Endometrium (tissue), 2 donors: ENCODE data around the gene TMEM238.
"Not testable (repeated sequence)": the region's sequence is repeated elsewhere in the genome, so short reads cannot be mapped to it uniquely, and the experiment has no call there.

Source experiments
- FAIRE-seq: peaks from 2 replicates; lab custom pipeline; 2012; peaks lifted over from hg19 to GRCh38; lab: Jason Lieb, UNC
- donor health status: control.
- donor health status: control.

Gene TMEM238, protein sequence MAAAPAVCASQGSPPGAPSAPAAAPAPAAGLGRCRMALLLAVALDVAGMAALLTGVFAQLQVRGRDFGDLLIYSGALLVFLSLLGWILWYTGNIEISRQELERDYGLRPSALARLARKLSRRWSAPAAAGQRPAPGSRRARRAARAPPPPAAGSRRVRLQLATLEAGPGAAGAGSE

DNA sequence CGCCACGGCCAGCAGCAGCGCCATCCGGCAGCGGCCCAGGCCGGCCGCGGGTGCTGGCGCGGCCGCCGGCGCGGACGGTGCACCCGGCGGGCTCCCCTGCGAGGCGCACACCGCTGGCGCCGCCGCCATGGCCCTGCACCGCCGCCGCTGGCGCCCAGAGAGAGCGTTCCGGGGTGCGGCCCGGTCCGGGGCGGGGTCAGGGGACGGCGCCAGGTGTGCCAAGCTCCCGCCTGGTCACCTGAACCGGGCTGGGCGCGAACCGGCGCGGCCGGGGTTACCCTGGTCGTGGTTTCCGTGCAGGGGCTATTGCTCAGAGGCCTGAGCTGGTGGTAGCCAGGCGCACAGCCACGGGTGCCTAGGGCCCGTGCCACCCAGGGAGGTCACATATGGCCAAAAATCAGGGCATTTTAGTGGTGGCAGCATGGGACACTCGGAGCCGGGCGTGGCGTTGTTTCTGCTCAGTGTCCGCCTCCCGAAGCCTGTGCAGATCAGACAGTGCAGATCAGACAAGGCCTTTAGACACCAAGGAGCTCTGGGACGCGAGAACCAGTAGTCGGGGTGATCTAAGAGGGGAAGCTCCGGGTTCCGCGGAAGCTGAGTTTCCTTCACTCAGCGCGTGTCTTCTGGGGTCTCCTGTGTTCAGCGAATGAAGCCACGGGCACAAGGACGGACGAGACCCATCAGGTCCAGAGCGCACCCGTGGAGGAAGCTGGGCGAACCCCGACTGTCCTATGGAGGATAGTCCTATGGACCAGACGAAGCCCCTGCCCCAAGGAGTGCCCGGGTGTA is at the start of gene TMEM238:
Gene TMEM238, minus strand, starts transcription at position 162 of the 789 bp plus-strand sequence. Its CDS starts 33 bp downstream, at position 129.
- no peak for FAIRE-seq

DNA sequence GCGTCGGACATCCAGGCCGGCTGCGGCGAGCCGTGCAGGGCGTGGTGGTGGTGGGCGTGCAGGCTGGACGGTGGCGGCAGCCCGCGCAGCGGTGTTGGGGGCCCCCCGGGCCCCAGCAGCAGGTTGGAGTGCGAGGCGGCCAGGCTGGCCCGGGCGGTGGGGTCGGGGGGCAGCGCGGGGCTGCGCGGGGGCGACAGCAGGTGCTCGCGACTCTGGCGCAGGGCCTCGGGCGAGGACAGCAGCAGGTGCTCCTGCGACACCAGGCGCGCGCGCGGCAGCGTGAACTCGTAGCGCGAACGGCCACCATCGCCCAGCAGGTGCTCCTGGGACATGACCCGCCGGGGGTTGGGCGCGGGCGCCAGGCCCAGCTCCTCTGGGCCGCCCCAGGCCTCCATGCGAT is 49.2 kb upstream of the TMEM238 start:
- no peak for FAIRE-seq

DNA sequence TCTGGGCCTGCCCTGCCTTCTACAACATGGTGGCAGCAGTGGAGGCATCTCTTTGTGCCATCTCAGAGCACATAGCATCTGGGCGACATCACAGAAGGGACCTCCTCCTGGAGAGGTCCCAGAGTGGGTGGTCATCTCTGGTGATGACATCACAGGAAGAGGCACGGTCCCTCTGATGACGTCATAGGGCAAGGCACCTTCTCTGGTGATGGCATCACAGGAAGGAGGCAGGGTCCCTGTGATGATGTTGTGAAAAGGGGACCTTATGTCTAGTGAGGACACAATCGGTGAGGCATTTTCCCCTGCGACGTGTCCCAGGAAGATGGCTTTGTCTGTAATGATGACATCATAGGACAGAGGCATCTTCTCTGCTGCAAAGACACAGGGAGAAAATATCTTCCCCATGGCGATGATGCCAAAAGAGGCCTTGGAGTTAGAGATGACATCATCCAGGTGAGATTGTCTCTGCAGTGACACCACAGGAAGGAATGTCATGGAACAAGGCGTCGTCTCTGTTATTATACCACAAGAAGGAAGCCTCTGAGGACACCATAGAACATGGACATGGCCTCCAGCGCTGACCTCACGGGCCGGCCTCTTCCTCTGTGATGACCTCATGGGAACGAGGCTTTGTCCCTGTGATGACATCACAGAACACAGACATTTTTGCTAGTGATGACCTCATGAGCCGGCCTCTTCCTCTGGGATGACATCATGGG is 48.3 kb upstream of the TMEM238 start:
- no peak for FAIRE-seq

DNA sequence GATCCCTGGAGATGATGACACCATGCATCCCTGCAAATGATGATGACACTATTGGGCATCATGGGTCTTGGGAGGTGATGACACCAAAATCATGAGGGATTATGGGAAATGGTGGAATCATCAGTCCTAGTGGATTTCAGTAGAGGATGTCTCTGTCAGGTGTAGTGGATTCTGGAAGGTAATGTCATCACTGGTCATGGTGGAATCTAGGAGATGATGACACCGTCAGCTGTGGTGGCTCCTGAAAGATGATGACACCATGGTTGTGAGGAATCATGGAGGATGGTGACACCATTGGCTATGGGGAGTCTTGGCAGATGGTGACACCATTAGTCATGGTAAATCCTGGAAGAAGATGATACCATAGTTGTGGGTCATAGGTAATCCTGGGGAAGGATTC is 47.1 kb upstream of the TMEM238 start:
- no peak for FAIRE-seq

DNA sequence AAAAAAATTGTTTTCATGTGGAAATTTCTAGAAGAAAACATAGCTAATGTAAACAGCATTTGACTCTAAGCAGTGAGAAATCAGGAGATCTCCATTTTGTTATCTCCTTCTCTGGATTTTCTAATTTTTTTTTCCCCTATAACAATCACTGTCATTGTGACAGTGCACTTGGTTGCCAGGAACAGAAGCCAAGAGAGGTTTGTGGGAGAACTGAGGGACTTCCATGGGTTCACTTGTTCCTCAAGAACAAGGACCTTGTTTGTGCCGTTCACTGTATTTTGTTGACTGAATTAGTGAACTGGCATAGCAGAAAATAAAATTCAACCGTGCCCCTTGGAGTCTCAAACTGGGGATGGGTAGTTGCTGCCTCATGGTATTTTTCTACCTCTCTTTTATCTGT is 42.0 kb upstream of the TMEM238 start:
- FAIRE-seq = no peak

DNA sequence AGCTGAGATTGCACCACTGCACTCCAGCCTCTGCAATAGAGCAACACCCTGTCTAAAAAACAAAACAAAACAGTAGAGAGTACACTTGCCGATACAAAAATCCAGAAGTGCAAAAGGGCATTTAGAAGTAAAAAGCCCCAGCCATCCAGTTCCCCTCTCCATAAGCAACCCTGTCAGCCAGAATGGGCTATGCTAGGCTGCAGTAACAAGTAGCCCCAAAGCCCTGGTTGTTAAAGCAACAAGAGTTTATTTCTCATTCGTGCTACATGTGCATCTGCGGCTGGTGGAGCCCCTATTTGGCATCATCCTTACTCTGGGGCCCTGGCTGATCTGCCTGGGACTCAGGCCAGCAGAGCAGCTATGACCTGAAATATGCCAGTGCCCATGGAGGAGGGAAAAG is 40.4 kb upstream of the TMEM238 start:
- FAIRE-seq = no peak

DNA sequence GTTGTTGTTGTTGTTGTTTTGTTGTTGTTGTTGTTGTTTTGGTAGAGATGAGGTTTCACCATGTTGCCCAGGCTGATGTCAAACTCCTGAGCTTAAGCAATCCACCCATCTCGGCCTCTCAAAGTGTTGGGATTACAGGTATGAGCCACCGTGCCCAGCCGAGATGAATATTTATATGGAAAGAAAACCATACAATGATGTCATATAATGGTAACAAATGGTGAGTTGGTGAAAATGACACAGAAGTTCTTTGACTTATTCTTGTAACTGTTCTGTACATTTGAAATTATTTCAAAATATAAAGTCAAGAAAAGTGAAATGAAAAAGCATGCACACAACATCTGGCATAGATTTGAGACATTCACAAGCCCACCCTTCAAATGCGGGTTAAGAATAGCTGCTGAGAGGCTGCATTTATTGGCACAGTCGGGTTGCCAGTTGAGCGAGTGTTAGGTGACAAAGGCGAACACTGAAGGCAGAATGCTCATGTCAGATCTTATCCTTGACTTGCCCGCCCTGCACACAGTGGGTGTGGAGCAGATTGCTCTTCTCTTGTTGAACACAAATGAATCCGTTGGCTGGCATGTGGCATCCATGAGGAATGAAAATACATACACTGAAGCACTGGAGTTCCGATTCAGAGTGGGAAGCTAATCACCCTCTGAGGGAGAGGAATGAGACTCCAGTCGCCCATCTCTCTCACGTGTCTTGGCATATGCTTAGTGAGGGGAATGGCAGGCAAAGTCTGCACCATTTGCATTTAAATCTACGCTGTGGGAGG is 39.3 kb upstream of the TMEM238 start:
- FAIRE-seq = no peak

DNA sequence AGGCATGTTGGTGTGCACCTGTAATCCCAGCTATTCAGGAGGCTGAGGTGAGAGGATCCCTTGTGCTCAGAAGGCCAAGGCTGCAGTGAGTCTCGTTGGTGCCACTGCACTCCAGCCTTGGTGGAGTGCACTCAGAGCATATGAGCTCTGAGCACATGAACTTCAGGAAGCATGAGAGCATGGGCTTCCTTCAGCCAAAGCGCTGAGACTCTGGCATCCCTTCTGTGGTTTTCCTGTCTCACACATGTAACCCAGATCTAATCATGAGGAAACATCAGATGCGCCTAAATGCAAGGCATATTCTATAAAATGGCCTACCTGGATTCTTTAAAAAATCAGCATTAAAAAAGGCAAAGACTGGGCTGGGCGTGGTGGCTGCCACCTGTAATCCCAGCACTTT is 37.2 kb upstream of the TMEM238 start:
- not testable (repeated sequence) for FAIRE-seq

DNA sequence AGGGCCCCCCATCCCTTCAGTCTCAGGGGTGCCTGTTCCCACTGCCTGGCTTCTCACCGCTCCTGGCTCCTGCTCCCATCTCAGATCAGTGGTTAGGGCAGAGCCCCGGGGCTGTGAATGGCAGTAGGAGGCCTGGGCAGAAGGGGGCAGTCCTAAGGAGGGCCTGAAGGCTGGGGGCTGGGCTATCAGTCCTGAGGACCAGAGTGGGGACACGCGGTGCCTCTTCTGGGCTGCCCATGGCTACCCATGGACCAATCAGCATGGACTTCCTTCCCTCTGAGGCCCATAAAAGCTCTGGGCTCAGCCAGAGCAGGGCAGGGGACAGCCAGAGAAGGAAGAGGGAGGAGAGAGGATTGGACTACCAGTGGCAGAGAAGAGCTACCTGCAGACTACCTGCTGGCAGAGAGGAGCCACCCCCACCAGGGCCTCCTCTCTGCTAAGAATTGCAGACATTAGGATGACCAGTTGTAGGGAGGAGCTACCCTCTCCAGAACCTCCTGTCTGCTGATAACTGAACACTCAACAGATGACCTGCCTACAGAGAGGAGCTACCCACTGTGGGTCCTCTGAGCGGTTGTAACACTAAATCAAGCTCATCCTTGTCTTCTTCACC is 35.6 kb upstream of the TMEM238 start:
- FAIRE-seq = no peak

DNA sequence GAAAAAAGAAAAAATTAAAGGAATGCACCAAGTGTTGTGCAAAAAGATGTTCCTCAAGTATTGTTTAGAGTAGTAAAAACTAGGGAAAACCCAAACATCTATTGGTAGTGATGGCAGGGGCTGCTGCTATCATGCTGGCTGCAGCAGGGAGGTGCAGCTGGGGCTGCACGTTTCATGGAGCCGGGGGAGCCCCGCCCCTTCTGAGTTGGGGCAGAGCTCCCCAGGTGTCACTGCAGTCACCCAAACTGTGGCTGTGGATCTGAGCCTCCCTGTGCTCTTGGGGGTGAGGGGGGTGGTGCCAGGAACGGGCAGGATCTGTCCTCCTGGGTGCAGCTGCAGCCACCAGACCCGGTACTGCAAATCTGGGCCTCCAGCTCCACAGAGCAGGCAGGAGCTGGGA is 35.0 kb upstream of the TMEM238 start:
- FAIRE-seq = no peak

DNA sequence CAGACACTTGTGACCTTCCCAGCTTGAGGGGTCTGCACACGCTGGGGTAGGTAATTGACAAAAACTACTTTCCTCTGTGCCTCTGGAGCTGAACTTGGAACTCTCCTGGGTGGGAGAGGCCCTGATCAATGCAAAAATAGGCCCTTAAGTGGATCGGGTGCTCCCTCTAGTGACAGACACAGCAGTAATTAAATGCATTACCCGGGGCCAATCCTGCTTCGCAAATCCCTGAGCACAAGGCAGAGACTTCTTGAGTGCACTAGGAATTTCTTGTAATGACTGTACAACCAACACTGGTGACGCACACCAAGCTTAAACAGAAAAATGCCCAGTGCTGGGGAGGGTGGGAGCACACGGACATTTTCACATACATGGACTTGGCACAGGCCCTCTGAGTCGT is 34.1 kb upstream of the TMEM238 start:
- no peak for FAIRE-seq

DNA sequence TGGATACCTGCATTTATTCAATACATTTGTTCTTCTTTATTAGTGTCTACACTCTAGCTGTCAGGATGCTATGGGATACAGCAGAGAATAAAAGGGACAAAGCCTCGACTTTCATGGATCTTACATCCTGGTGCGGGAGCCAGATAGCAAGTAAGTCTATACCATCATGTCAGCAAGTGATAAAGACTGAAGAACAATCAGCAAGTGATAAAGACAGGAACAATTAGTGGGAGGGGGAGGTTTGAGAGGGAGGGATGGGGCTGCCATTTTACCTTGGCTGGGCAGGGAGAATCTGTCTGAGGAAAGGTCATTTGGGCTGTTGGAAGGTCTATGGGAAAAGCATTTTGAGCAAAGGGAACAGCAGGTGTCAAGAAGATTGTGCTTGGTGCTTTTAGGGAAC is 26.1 kb upstream of the TMEM238 start:
- FAIRE-seq = no peak

DNA sequence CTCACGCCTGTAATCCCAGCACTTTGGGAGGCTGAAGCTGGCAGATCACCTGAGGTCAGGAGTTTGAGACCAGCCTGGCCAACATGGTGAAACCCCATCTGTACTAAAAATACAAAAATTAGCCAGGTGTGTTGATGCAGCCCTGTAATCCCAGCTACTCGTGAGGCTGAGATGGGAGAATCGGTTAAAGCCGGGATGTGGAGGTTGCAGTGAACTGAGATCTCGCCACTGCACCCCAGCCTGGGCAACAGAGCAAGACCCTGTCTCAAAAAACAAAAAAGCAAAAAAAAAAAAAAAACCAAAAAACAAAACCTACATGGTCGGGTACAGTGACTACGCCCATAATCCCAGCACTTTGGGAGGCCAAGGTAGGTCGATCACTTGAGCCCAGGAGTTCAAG is 25.1 kb upstream of the TMEM238 start:
- FAIRE-seq = not testable (repeated sequence)

DNA sequence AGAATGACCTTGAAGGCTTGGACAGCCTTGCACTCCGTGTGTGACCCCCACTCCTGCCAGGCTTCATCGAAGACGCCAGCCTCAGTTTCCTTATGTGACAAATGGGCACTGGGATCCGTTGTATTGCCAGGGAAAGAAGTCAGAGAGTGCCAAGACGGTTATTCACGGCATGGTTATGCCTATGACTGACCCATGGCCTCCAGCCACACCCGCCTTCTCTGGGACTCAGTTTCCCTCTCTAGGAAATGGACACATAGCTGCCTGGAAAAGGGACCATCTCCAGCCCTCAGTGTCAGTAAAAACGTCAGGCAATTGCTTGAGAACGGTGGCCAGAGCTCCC is 24.4 kb upstream of the TMEM238 start:
- FAIRE-seq = no peak

DNA sequence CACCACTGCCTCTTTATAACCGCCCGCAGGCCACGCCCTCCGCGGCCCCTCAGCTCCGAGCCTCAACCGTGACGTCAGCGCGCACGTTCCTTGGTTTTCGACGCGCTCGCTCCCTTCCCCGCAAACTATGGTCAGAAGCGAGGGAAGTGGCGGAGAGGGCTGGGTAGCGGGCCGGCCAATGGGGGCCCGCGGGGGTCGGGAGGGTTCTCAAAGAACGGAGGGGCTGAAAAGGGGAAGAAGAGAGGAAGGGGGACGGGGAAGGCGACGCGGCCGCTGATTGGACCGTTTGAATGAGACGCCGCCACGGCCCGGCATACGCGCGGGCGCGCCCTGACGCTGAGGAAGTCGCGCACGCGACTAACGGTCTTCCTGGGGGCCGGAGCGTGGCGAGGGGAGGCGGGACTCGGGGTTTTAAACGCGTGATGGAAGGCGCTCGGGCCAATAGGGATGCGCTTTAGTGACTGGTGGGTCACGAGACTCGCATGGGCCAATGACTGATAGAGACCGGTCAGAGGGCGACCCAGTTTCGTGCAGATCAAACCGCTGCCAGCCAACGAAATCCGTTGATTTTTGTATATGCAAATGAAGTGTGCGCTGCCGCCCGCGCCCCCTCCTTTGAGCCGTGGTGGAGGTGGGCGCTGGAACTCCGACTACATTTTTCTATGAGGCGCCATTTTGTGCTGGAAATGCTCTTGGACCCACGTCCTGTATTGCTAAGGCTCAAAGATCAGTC is 23.9 kb upstream of the TMEM238 start:
- peak; percentile 93 for FAIRE-seq

DNA sequence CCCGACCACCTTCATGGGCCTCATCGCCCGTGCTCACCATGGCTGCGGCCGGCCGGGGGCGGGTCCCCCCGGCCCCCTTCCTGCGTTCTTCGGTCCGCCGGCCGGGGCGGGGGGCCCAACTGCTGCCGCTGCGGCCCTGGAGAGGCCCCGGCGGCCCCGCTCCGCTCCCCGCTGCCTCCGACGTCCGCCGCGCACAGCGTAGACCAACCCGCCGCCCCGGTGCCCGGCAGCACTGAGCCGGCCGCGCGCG is 23.4 kb upstream of the TMEM238 start, which contains the start of gene UBE2S:
Gene UBE2S, minus strand, starts transcription at position 239 of the 250 bp plus-strand sequence. Its CDS starts 199 bp downstream, at position 40.
- not testable (repeated sequence) for FAIRE-seq

DNA sequence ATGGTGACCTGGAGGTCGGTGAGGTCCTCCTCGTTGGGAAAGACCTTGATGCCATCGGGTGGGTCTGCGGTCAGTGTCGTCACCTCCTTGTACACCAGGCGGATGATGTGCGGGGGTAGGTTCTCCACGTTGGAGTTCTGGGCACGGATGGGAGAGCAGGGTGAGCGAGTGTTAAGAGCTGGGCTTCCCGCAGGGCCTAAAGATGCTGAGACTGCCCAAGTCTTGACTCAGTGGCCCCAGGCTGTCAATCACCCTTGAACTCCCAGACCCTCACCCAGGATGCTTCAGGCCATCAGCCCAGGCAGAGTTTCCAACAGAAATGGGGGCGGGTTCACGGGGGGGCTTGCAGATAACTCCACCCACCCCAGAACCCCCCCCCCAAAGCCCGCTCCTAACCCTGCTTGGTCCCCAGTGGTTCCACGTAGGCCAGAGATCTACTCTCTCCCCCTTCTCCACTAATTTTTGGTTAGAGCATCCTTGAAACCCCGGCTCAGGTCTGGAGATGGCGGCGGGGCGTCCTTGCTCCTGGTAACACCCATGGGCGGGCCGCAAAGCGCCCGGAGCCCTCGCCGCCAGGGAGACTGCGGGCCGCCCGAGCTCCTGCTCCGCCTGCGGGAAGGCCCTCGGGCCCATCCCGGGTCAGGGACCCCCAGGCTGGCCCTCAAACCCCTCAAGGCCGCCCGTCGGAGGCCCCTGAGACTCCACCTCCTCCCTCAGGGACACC is 22.9 kb upstream of the TMEM238 start:
- no peak for FAIRE-seq

DNA sequence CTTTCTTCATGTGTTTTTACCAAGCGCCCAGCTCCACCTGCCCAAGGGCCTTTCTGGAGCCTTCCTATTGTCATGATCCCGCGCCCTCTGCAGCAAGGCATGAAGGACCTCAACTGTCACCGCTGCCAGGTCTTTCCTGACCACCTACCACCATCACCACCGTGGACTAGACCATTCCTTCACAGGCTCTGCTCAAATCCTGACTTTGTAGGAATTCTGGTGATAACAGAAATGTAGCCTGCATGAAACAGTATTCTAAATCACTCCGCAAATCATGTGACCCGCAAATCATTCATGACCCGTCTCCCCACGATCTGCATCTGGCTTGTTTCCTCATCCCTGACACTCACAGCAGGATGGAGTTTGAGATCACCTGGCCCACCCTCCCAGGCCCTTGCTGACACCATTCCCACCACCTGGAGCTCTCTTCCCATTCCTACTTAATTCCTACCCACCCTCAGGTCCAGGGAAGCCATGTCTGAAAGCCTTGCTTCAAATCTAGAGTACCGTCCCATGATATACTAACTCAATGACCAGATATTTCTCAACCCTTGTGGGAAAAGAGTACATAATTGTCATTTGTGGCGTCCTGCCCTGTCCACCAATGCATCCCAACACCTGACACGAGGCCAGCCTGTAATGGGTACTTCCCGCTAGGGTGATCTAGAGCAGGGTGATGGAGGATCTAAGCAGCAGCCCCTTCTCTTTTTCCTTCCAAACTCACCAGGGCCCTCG is 22.2 kb upstream of the TMEM238 start:
- FAIRE-seq = no peak

DNA sequence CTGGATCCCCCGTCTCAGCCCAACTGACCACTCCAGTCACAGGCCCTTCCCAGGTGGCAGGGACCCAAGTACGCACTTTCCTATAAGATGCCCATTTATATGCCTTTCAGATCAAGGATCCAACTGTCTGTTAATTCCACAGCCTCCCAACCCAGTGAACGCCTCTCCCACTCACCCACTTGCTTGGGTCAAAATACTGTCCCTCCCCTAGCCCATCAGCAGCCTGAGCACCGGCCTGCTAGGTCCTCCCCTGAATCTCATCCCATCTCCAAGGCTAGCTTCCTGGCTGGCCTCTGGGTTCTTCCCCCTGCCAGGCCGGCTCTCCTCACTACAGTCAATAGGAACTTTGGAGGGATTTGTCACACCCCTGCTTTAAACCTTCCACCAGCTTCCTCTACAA is 21.5 kb upstream of the TMEM238 start:
- FAIRE-seq = no peak

DNA sequence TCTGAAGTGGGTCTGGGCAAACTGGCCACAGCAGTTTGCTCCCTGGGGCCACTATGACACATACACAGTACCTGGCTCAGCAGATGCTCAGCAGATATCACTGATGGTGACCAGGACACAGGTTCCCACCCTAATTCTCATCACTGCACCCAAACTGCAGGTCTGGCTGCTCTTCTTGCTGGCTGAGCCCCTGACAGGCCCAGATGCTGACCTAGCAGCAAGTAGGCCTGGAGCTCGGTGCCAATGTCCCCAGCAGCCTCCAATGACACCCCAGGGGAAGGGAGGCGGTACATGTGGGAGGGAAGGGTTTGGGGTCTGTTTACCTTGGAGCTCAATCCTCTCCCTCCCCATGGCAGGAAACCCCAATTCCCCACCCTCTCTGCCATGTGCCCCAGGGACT is 18.4 kb upstream of the TMEM238 start:
- FAIRE-seq = no peak
